ENCODE data around the gene COPZ2.
"Not testable (repeated sequence)": the region's sequence is repeated elsewhere in the genome, so short reads cannot be mapped to it uniquely, and the experiment has no call there.

The COPZ2 gene

DNA sequence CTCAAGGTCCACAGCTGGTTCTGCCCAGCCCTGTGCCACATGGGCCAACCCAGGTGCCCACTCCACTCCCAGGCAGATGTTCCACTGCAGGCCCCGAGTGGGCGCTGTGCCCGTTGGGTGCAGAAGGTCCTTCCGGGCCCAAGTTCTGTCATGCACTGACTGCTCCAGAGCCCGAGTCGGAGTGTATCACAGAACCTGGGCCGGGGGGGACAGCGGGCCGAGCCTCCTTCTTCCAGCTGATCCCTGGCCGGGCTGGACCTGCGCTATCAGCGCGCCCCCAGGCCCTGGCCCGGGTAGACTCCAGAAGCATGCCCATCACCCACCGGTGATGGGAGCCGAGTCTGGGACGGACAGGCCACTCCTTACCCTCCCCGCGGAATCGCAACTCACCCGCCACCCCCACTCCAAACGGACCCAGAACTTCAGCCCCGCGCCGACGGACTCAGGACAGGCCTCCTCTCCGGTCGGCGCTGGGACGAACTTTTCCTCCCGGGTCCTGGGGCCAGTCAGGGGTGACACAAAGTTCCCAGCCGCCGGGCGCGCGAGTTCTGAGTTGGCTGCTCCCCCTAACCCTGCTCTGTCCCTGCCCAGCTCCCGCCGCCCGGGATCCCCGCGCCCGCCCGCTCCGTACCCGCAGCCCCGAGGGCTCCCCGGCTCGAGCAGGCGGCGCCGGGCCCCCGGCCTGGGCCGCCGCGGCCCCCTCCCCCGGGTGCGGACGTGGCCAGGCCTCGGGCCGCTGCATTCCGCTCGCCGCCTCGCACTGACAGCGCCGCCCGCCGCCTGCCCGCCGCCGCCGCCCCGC, at the start of gene COPZ2:
TSS of gene COPZ2 (minus strand) at position 762 of the 802 bp plus-strand sequence. CDS start at position 742, 20 bp downstream.
- H3K36me3 ChIP-seq (ENCODE audit: insufficient read depth, low read length): no peaks in the 10 kb centered on the region
- no peak within 1 kb of the TSS for H2AFZ ChIP-seq (ENCODE audit: low read depth, low read length)
- no peak within 1 kb of the TSS for H3K27ac ChIP-seq (ENCODE audit: low read length)
- no peaks in the 10 kb centered on the region for H3K79me2 ChIP-seq (ENCODE audit: insufficient read depth, low read length)
- no peak within 1 kb of the TSS for H3K4me2 ChIP-seq (ENCODE audit: insufficient read depth, low read length)
- TF ChIP-seq EZH2 (IDR thresholded peaks at IDR 0.05; ENCODE audit: borderline replicate concordance, low read depth, low read length, severe bottlenecking) (no peak), CTCF (IDR thresholded peaks at IDR 0.05; ENCODE audit: borderline replicate concordance, extremely low read depth, low read length, poor library complexity, severe bottlenecking) (peak; percentile 13)
- H3K4me3 ChIP-seq (ENCODE audit: low read depth in 1 of 2, low read length in 2 of 2): no peak within 1 kb of the TSS
- peaks cover 47% of the 10 kb centered on the region for H3K27me3 ChIP-seq (ENCODE audit: insufficient read depth, low read length, poor library complexity)
- H4K20me1 ChIP-seq (ENCODE audit: insufficient read depth, low read length): no peaks in the 10 kb centered on the region; the same call in 1 of the 2 replicates
- H3K9ac ChIP-seq (ENCODE audit: low read depth, low read length): no peak within 1 kb of the TSS
- H3K4me1 ChIP-seq (ENCODE audit: insufficient read depth, low read length): no peaks in the 10 kb centered on the region
- no peak for ATAC-seq (ENCODE audit: insufficient read depth, low read depth)
- no peak for DNase-seq
- no peaks in the 10 kb centered on the region for H3K9me3 ChIP-seq (ENCODE audit: insufficient read depth, low read length, severe bottlenecking)

DNA sequence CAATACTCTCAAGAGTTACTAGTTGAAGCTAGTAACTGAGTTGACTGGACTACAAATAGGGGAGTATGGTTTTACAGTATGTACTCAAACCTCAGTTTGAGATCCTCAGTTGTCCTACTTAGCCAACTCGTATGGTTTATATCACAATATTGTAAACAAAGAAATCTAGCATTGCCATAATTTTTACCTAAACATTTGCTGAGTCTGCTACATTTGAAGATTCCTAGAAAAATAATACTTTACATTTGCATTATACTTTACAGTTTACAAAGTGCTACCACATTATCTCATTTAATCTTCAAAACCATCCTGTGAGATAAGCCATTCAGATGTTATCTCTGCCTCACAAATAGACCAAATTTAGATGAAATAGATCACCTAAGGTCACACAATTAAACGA, 47.3 kb upstream of the COPZ2 start:
- peaks cover 92% of the 10 kb centered on the region for H3K79me2 ChIP-seq (ENCODE audit: insufficient read depth, low read length)
- H3K4me2 ChIP-seq (ENCODE audit: insufficient read depth, low read length): no peak overlapping the region

GRCh38 chr17:48081858-48082257, 44.3 kb upstream of the COPZ2 start:
- Histone ChIP-seq H3K4me1 (ENCODE audit: insufficient read depth, low read length) (no peaks in the 10 kb centered on the region), H4K20me1 (ENCODE audit: insufficient read depth, low read length) (peaks cover 60% of the 10 kb centered on the region), H3K79me2 (ENCODE audit: insufficient read depth, low read length) (peaks cover 91% of the 10 kb centered on the region), H3K9me3 (ENCODE audit: insufficient read depth, low read length, severe bottlenecking) (no peaks in the 10 kb centered on the region), H3K27ac (ENCODE audit: low read length) (no peak overlapping the region), H3K9ac (ENCODE audit: low read depth, low read length) (no peak overlapping the region), H3K4me3 (ENCODE audit: low read depth in 1 of 2, low read length in 2 of 2) (no peak overlapping the region), H3K27me3 (ENCODE audit: insufficient read depth, low read length, poor library complexity) (no peaks in the 10 kb centered on the region), H2AFZ (ENCODE audit: low read depth, low read length) (no peak overlapping the region), H3K36me3 (ENCODE audit: insufficient read depth, low read length) (peaks cover 3% of the 10 kb centered on the region; the same call in 1 of the 2 replicates), H3K4me2 (ENCODE audit: insufficient read depth, low read length) (no peak overlapping the region)
- DNase-seq: no peak
- TF ChIP-seq EZH2 (IDR thresholded peaks at IDR 0.05; ENCODE audit: borderline replicate concordance, low read depth, low read length, severe bottlenecking): no peak
- TF ChIP-seq CTCF (IDR thresholded peaks at IDR 0.05; ENCODE audit: borderline replicate concordance, extremely low read depth, low read length, poor library complexity, severe bottlenecking): no peak
- no peak for ATAC-seq (ENCODE audit: insufficient read depth, low read depth)

More for the DNA sequence above, 47.3 kb upstream of the COPZ2 start:
- Histone ChIP-seq H3K36me3 (ENCODE audit: insufficient read depth, low read length) (no peaks in the 10 kb centered on the region; the same call in 1 of the 2 replicates), H3K27ac (ENCODE audit: low read length) (no peak overlapping the region), H3K4me1 (ENCODE audit: insufficient read depth, low read length) (no peaks in the 10 kb centered on the region), H4K20me1 (ENCODE audit: insufficient read depth, low read length) (peaks cover 45% of the 10 kb centered on the region), H3K4me3 (ENCODE audit: low read depth in 1 of 2, low read length in 2 of 2) (no peak overlapping the region), H3K9me3 (ENCODE audit: insufficient read depth, low read length, severe bottlenecking) (no peaks in the 10 kb centered on the region), H3K9ac (ENCODE audit: low read depth, low read length) (no peak overlapping the region), H2AFZ (ENCODE audit: low read depth, low read length) (no peak overlapping the region), H3K27me3 (ENCODE audit: insufficient read depth, low read length, poor library complexity) (no peaks in the 10 kb centered on the region)
- no peak for DNase-seq
- no peak for ATAC-seq (ENCODE audit: insufficient read depth, low read depth)
- no peak for TF ChIP-seq CTCF (IDR thresholded peaks at IDR 0.05; ENCODE audit: borderline replicate concordance, extremely low read depth, low read length, poor library complexity, severe bottlenecking)
- TF ChIP-seq EZH2 (IDR thresholded peaks at IDR 0.05; ENCODE audit: borderline replicate concordance, low read depth, low read length, severe bottlenecking): no peak

GRCh38 chr17:48077152-48077551, 39.6 kb upstream of the COPZ2 start:
- H3K9ac ChIP-seq (ENCODE audit: low read depth, low read length); ATAC-seq (ENCODE audit: insufficient read depth, low read depth); H3K27ac ChIP-seq (ENCODE audit: low read length); H3K4me1 ChIP-seq (ENCODE audit: insufficient read depth, low read length); H2AFZ ChIP-seq (ENCODE audit: low read depth, low read length); H3K27me3 ChIP-seq (ENCODE audit: insufficient read depth, low read length, poor library complexity); H3K4me2 ChIP-seq (ENCODE audit: insufficient read depth, low read length); DNase-seq; H3K4me3 ChIP-seq (ENCODE audit: low read depth in 1 of 2, low read length in 2 of 2); H3K9me3 ChIP-seq (ENCODE audit: insufficient read depth, low read length, severe bottlenecking): not testable (repeated sequence)
- Histone ChIP-seq H3K36me3 (ENCODE audit: insufficient read depth, low read length) (peaks cover 49% of the 10 kb centered on the region), H3K79me2 (ENCODE audit: insufficient read depth, low read length) (peaks cover 62% of the 10 kb centered on the region), H4K20me1 (ENCODE audit: insufficient read depth, low read length) (peaks cover 59% of the 10 kb centered on the region)

Data from DND-41 (cell line).